Measurements from ENCODE around the gene SPINDOC. TPM values are rescaled to one million over a fixed set of nuclear protein-coding genes. Genes with fewer than 3 reads are reported as not detected.

SPINDOC gene
- total RNA-seq, 2 donors from 2014 or later: 96.1 to 103 TPM

DNA sequence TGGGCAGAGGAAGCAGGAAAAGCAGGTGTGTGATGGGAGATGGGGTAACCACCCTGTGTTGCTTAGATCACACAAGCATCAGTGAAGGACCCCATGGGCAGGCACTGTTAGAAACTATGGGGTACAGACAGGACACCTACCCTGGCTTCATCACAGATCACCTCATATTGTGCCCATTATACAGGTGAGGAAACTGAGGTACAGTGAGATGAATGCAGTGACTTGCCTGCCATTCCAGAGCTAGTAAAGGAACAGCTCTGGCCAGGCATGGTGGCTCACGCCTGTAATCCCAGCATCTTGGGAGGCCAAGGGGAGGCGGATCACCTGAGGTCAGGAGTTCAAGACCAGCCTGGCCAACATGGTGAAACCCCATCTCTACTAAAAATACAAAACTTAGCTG lies 19.8 kb downstream of the SPINDOC start:
- Mint-ChIP-seq H3K27ac (no peak overlapping the region), H3K27me3 (ENCODE audit: insufficient read depth) (no peaks in the 10 kb centered on the region), H3K9me3 (no peaks in the 10 kb centered on the region), H3K4me3 (no peak overlapping the region), H3K4me1 (peaks cover 2% of the 10 kb centered on the region), H3K36me3 (ENCODE audit: low read depth) (peaks cover 4% of the 10 kb centered on the region)
- Histone ChIP-seq H3K36me3 (ENCODE audit: control insufficient read depth, insufficient read depth, low read length) (no peaks in the 10 kb centered on the region), H3K9me3 (ENCODE audit: control insufficient read depth, low read length) (no peaks in the 10 kb centered on the region), H3K27ac (ENCODE audit: low read depth, low read length) (no peak overlapping the region), H3K4me3 (ENCODE audit: low read length) (no peak overlapping the region), H3K4me1 (ENCODE audit: control insufficient read depth, insufficient read depth, low read length) (no peaks in the 10 kb centered on the region), H3K27me3 (ENCODE audit: control insufficient read depth, insufficient read depth, low read length, poor library complexity, severe bottlenecking) (no peaks in the 10 kb centered on the region), H3K9ac (ENCODE audit: extremely low read depth, low read length, poor library complexity, severe bottlenecking) (no peak overlapping the region)
- WGBS, 2 experiments (ENCODE audit: insufficient coverage in 1 of 2, insufficient read length in 1 of 2): 94 to 100% methylated on average over 2 of the region's 2 CpGs
- TF ChIP-seq CTCF (conservative IDR thresholded peaks at IDR 0.05): no peak
- DNase-seq: no peak

GRCh38 chr11:63834535-63835157 lies 21.4 kb downstream of the SPINDOC start:
- TF ChIP-seq CTCF (conservative IDR thresholded peaks at IDR 0.05): no peak
- Histone ChIP-seq H3K27ac (ENCODE audit: low read depth, low read length) (no peak overlapping the region), H3K4me3 (ENCODE audit: low read length) (no peak overlapping the region), H3K36me3 (ENCODE audit: control insufficient read depth, insufficient read depth, low read length) (no peaks in the 10 kb centered on the region), H3K9me3 (ENCODE audit: control insufficient read depth, low read length) (no peaks in the 10 kb centered on the region), H3K4me1 (ENCODE audit: control insufficient read depth, insufficient read depth, low read length) (no peaks in the 10 kb centered on the region), H3K27me3 (ENCODE audit: control insufficient read depth, insufficient read depth, low read length, poor library complexity, severe bottlenecking) (no peaks in the 10 kb centered on the region), H3K9ac (ENCODE audit: extremely low read depth, low read length, poor library complexity, severe bottlenecking) (no peak overlapping the region)
- Mint-ChIP-seq H3K4me1 (peaks cover 6% of the 10 kb centered on the region), H3K9me3 (no peaks in the 10 kb centered on the region), H3K36me3 (ENCODE audit: low read depth) (no peaks in the 10 kb centered on the region), H3K27ac (no peak overlapping the region), H3K27me3 (ENCODE audit: insufficient read depth) (no peaks in the 10 kb centered on the region), H3K4me3 (no peak overlapping the region)
- 90 to 92% methylated on average over 4 to 12 of the region's 12 CpGs for WGBS, 2 experiments (ENCODE audit: insufficient coverage in 1 of 2, insufficient read length in 1 of 2)
- DNase-seq: no peak

- 92% methylated on average over 6 of the region's 6 CpGs for WGBS, 2 experiments (ENCODE audit: insufficient coverage in 1 of 2, insufficient read length in 1 of 2)
- Mint-ChIP-seq H3K4me3 (no peak overlapping the region), H3K27me3 (ENCODE audit: insufficient read depth) (no peaks in the 10 kb centered on the region), H3K27ac (no peak overlapping the region), H3K9me3 (no peaks in the 10 kb centered on the region), H3K36me3 (ENCODE audit: low read depth) (no peaks in the 10 kb centered on the region), H3K4me1 (peaks cover 11% of the 10 kb centered on the region)
- Histone ChIP-seq H3K4me3 (ENCODE audit: low read length) (no peak overlapping the region), H3K27me3 (ENCODE audit: control insufficient read depth, insufficient read depth, low read length, poor library complexity, severe bottlenecking) (no peaks in the 10 kb centered on the region), H3K36me3 (ENCODE audit: control insufficient read depth, insufficient read depth, low read length) (no peaks in the 10 kb centered on the region), H3K9ac (ENCODE audit: extremely low read depth, low read length, poor library complexity, severe bottlenecking) (no peak overlapping the region), H3K27ac (ENCODE audit: low read depth, low read length) (no peak overlapping the region), H3K9me3 (ENCODE audit: control insufficient read depth, low read length) (no peaks in the 10 kb centered on the region), H3K4me1 (ENCODE audit: control insufficient read depth, insufficient read depth, low read length) (no peaks in the 10 kb centered on the region)
- no peak for TF ChIP-seq CTCF (conservative IDR thresholded peaks at IDR 0.05)
- DNase-seq: no peak
These were observed 21.9 kb downstream of the SPINDOC start for GRCh38 chr11:63835158-63835545.
